C1 segment of cervical spinal cord (tissue), 14 donors: ENCODE results near the gene C20orf173.
"Not testable (repeated sequence)": the region's sequence is repeated elsewhere in the genome, so short reads cannot be mapped to it uniquely, and the experiment has no call there.

Source experiments
- DNase-seq, 14 donors: peaks; one replicate each; lab custom pipeline; 2025; lab: John Stamatoyannopoulos, UW

Gene C20orf173

DNA sequence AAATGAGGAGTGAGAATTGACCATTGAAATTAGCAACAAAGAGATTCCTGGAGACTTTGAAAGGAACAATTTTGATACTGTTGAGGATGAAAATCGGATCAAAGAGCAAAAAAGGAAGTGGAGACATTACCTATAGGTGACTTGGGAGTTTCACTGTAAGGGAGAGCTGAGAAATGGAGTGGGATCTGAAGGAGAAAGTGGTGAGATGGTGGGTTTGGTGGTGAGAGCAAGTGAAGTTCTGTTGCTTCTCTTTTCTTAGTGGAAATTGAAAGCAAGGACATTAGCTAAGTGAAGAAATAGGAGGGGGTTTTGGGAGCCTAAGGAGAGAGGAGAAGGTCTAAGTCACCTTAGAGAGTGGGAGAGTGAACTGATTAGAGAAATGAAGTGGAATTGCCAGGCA lies 16.7 kb upstream of the C20orf173 start:
- no peak for DNase-seq

DNA sequence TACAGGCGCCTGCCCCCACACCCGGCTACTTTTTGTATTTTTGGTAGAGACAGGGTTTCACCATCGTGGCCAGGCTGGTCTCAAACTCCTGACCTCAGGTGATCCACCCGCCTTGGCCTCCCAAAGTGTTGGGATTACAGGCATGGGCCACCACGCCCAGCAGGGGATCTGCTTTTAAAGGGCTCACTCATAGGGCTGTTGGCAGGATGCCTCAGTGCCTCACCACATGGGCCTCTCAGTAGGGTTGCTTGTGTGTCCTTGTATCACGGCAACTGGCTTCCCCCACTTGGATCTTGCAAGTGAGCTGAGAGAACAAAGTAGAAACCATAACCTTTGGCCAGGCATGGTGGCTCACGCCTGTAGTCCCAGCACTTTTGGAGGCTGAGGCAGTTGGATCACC lies 15.5 kb upstream of the C20orf173 start:
- not testable (repeated sequence) for DNase-seq

DNA sequence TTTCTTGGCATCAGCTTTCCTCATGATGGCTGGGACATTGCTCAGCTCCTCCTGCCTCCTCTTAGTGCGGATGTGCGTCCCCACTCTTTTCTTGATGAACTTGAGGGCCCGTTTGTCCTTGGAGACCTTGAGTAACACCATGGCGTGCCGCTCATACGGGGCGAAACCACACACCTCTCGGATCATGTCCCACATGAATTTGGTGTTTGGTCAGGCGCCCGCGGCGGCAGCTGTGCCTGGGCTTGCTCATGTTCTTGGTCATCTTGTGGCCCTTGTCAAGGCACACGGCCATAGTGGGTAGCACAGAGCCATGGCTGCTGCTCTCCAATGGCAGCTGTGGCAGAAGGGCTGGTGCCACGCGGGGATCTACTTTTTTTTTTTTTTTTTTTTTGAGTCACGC lies 15.0 kb upstream of the C20orf173 start:
- no peak for DNase-seq

DNA sequence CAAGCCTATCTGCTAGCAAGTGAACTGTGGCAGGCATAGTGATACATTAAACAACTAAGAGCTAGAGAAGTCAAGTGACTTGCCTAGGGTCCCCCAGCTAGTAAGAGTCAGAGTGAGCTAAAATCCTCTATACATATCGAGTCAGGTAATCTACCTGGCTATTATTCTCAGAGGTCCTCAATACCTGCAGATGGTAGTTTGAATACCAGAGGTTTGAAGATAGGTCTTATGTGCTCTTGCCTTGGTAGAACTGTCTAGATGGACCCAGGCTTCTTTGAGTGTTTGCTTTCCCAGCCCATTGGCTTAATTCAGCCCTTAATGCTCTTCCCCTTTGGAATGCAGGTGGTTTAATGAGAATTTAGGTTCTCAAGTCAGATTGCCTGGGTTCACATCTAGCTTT lies 13.5 kb upstream of the C20orf173 start:
- no peak for DNase-seq

DNA sequence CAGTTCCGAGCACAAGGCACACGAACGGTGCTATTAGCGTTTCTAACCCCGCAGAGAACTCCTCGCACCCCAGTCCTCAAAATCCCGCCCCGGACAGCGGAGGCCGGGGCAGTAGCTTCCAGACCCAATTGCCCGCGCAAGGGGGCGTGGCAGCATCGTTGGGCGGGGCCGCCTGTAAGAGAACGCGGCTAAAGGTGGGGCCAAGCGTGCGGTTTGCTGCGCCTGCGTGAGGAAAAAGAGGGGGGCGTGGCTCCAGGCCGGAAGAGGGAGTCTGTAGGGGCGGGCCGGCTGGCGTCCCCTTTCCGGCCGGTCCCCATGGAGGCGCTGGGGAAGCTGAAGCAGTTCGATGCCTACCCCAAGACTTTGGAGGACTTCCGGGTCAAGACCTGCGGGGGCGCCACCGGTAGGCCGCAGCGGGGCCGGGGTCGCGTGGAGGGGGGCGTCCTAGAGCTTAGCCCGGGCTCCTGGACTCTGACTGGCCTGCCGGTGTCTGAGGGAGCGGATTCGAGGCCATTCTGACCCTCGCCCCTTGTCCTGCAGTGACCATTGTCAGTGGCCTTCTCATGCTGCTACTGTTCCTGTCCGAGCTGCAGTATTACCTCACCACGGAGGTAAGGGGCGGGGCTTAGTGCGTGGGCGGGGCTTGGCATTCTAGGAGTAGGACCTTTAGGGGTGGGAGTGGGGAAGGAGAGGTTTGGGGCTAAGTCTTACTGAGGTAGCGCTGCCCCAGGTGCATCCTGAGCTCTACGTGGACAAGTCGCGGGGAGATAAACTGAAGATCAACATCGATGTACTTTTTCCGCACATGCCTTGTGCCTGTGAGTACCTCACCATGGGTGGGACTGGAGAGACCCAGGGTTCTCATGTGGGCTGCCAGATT lies 12.6 kb upstream of the C20orf173 start, which contains the start of gene ERGIC3:
TSS of gene ERGIC3 (plus strand) at position 296 of the 880 bp plus-strand sequence. CDS start at position 316, 20 bp downstream.
- DNase-seq: peak; percentile 37 to 93 (median 86)

DNA sequence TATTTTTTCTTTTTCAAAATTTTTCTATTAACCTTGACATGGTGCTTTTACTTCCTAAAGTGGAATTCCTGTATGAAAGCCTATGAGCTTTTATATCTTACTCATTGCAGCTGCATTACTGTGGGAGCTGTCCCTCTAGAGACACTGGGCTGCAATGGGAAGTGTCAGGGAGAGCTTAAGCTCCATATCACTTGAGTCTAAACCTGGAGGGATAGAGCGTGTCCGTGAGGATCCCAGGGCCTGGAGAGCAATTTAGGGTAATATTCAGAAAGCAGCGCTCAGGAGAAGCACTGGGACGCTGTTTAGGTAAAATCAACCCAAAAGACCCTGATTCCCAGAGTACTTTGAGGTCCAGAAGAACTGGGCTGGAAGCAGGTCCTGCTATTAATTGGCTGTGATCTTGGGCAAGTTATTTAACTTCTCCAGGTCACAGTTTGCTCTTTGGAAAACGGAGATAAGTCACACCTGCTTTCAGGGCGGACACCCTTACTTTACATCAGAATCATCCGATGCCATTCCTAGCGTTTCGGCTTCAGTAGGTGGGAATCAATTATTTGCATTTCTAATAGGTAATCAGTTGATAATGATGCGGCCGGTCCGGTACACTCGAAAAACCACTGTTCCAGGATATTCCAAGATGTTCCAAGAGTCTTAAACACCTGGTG lies 11.8 kb upstream of the C20orf173 start:
- no peak for DNase-seq

DNA sequence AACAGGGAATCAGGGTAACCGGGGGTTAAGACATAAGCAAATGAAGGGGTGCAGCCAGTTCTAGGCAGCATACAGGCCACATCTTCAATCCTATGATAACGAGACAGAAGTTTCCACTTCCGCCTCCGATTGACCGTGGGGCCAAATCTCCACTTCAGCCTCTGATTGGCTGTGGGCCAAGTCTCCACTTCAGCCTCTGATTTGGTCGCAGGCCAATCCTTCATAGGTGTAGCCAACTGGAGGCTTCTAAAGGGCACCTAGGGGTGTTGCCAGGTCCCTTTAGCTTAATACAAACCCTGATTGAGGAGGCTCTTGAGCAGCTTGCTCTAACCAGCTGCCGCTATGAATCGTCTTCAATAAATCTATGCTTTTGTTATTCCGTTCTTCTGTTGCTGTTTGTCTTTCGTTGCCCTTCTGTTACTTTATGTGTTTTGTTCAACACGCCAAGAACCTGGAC lies 10.3 kb upstream of the C20orf173 start:
- DNase-seq: no peak

DNA sequence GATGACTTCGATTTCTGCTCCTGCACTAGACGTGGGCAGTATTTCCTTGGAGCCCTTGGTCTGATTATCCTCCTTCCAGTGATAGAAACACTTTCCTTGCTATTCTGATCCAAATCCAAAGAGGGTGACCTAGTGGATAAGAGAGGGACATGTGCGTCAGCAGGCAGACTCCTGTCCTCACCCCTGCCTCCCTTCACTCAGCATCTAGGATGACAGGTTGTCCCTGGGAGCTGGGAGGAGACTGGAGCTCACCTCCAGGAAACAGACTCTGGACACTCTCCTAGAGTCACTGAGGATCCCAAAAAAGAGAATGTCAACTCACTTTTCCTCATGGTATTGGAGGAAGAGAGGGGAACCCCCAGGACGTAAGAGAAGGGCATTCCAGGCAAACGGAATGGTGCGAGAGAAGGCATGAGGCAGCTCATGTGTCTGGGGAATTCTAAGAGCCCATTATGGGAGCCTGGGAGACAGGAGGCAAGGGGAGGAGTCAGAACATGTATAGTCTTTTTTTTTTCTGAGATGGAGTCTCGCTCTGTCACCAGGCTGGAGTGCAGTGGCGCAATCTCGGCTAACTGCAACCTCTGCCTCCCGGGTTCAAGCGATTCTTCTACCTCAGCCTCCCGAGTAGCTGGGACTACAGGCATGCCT lies 2.2 kb downstream of the C20orf173 start:
- DNase-seq: no peak

DNA sequence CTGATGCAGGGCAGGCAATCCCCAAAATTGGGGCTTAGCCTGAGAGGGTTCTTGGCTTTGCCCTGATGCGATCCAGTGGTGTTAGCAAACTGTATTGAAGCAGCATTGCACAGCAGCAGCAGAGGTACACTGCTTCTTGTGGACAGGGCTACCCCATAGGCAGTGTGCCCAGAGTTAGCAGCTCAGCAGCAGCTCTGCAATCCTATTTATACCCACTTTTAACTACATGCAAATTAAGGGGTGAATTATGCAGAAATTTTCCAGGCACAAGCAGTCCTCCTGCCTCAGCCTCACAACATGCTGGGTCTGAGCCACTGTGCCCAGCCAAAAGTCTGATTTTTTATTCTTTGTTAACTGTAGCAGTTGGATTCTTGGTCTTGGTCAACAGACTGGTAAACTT lies 3.8 kb downstream of the C20orf173 start:
- DNase-seq: no peak

DNA sequence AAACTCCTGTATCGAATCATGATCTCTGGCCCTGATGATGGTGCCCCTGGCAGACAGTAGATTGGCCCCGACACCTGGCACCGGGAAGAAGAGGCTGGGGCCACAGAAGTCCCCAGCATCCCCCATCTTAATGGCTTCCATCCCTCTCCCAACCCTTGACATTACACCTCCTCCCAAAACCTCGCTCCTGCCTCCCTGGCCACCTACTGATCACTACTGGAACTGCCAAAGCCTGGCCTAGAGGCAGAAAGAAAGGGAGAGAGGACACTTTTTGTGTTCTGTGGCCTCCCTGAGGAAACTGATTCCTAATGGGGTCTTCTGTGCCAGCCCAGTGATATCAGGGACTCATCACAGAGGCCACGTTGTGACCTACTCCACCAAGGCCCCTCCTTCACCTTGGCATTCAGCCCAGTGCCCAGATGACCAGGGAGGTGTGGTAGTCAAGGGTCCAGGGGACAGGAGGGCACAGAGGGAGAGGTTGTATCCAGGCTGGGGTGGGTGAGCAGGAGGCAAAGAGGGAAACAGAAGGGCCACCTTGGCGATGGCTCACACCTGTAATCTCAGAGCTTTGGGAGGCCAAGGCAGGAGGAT lies 6.1 kb downstream of the C20orf173 start:
- no peak for DNase-seq

DNA sequence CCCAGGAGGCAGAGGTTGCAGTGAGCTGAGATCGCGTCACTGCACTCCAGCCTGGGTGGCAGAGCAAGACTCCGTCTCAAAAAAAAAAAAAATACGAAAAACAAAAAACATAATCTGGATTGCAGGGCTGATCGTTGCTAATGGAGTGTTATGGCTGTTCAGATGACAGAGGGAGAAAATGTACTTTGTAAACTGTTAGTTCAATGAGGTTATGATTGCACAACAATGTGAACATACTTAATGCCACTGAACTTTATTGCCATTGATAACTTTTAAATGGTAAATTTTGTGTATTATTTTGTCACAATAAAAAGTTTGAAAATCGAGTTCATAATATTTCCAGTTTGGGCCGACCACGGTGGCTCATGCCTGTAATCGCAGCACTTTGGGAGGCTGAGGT lies 10.5 kb downstream of the C20orf173 start:
- no peak for DNase-seq

DNA sequence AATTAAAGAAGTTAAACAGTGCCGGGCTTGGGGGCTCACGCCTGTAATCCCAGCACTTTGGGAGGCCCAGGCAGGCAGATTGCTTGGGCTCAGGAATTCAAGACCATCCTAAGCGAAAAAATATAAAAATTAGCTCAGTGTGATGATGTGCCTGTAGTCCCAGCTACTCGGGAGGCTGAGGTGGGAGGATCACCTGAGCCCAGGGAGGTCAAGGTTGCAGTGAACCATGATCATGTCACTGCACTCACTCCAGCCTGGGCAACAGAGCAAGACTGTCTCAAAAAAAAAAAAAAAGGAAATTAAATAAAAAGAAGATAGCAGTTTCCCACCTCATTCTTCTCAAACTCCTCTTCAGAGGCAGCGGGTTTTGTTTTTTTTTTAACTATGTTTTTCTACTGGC lies 11.7 kb downstream of the C20orf173 start:
- DNase-seq: not testable (repeated sequence)

DNA sequence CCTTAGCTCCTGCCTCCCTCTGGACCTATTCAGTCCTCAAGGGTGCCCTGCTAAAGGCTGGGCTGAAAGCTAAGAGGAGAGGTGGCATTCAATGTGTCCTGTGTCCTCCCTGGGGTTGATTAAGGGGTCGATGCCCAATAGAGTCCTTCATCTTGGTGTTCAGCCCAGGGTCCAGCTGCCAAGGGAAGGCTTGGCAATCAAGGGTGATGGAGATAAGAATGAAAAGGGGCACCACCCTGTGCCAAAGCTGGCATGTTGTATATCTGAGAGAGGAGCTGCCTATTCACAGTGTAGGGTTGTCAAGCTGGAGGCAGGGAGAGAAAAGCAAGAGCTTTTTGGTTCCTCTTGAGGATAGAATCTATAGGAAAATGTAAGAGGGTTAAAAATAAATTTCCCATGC lies 12.3 kb downstream of the C20orf173 start:
- DNase-seq: no peak

DNA sequence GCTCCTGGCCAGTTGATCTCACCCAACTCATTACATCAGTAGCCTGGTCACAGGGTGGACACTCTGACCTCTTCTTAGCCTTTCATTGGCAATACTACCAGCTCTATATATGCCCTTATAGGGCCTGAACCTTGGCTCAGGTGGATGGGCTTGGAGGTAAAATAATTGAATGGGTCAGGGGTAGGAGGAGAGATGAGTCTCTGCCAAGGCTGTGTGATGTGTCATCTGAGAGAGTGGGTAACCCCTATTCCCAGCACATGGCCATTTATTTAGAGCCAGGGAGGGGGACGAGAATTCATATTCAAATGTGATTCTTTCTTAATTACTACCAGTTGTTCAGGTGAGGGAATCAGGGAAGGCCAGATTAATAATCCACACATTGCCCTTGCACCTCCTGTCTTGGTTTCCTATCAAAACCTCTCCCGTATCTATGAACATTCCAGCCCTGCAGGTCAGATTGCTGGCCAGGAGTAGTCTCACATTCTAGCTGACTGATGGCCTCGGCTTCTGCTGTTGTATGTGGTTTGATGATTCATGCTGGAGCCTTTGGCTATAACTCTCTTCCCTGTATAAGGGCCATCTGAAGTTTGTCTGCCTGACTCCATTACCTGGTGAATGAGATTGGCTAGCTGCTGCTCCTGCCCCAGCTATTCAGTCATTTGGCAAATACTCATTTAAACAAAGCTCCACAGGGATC lies 13.4 kb downstream of the C20orf173 start:
- DNase-seq: no peak

DNA sequence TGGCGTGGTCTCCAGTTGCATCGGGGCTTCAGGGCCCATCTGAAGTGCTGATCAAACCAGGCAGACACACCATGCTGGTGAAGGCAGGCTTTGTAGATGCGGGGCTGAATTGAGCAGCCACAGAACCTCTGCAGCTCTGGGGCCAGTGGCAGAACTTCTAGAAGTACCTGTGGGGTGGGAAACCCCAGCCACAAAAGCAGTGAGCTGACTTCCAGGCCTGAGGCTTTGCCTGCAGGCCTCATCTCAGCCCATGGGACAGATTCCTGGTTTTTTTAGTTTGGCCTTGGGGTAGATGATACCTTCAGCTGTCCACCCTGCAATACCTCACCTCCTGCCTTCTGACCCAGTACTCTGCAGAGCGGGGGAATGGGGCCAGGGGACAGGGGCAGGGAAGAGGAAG lies 14.1 kb downstream of the C20orf173 start:
- no peak for DNase-seq

DNA sequence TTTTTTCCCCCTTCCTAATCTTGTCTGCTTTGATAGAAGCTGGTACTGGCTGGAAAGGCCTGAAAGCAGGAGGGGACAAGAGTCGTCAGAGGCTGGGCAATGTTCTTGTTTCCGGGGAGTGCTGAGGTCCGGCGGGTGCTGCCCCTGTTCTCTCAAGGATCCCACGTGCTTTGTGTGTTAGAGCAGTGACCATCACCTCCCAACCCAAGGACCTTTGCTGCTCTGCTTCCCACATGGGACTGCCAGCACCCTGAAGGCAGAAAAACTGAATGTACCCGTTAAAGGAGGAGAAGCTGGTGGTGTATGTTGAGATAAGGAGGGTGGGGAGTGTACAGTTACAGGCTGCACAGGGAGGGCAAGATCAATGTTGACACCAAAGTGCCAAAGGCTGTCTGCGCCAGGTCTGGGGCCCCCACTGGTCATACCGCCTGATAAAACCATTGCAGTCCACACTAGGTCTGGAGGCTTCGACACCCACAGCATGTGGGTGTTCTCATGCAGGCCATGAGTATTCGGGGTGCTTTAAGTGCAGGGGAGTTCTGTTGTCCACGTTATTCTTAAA lies 15.0 kb downstream of the C20orf173 start:
- DNase-seq: no peak

DNA sequence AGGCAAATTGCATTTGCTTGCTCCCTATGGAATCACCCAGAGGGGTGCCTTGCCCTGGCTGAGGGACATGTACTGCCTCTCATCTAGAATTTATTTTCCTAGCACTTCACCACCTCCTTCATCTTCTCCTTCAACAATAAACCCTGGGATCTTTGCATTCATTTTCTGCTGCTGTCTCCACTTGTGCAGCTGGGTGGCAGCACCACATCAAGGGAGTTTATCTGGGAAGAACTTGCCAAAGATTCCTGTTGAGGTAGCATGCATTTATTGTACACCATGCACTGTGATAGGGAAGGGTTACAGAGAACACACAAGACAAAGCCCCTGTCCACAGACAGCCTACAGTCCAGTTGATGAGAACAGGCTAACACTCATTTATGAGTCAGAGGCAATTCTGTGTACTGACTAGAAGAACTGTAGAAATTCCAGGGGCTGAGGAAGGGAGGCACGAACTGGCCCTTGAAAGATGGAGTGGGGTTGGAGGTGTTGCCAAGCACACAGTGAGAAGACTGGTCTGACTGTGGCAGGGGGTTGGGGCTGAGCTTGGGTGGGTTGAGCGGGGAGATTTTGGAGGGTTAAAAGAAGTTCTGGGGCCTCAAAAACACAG lies 17.5 kb downstream of the C20orf173 start:
- DNase-seq: peak in 2 of 14 donors; percentile 8 to 12

DNA sequence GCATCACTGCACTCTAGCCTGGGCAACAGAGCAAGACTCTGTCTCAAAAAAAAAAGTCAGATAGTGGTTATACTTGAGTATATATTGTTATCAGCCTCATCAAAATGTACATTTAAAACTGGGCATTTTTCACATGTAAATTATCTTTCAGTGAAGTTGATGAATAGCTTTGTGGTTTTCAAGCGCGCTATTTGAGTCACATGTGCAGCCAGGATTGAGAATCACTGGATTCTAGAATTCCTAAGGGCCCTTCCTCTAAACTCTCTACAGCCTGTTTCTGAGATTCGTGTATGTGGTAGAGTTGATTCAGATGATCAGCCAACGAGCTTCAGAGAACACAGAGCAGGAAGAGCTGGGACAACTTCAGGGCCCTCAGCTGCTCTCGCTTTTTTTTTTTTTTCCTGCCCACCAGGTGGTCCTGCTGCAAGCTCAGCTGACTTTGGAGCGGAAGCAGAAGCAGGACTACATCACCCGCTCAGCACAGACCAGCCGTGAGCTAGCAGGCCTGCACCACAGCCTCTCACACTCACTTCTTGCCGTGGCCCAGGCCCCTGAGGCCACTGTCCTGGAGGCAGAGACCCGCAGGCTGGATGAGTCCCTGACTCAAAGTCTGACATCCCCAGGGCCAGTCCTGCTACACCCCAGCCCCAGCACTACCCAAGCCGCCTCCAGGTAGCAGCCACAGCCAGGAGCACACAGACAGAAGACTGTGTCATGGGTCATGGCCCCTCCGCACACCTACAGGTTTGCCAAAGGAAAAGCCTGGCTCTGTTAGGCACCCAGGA lies 18.3 kb downstream of the C20orf173 start:
- DNase-seq: no peak

DNA sequence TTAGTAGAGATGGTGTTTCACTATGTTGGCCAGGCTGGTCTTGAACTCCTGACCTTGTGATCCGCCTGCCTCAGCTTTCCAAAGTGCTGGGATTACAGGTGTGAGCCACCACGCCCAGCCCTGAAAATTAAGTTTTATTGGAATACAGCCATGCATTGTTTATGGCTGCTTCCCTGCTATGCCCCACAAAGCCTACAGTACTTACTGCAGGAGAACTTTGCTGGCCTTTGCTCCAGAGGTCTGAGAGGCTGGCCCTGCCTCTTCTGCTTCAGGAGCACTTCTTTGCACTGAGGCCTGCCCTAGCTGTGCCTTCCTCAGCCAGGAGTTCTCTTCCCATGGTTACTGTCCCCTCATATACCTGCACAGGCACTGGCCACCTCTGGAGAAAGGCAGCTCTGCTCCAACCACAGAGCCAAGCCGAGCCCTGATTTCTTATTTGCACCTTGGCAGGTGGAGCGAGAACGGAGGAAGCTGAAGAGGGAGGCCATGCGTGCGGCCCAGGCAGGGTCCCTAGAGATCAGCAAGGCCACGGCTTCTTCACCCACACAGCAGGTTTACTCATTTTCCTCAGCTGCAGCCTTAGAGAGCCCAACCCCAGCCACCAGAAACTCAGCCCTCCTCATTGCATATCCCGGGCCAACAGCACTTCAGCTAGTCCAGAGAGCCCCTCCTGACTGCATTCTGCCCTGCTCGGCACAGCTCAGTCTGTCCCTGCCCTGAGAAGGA lies 20.8 kb downstream of the C20orf173 start:
- no peak for DNase-seq
